WTC11 (cell line): ENCODE data around the gene TLE3. TPM values are rescaled to one million over a fixed set of nuclear protein-coding genes. Genes with fewer than 3 reads are reported as not detected.

Source experiments
- ATAC-seq: fragments of 200-7000 bp; cut with Tn5 transposase; 2 replicates; pipeline ENCODE4 v1.10.0; 2021; ENCODE audit warnings: mild to moderate bottlenecking, moderate library complexity
- Bru-seq: library from RNA; stranded (reverse); fragments of 400-500 nt; gene quantifications from one replicate; lab custom pipeline; 2021; lab: Mats Ljungman, UMichigan
- CTCF ChIA-PET: fragments of 300-600 bp; sonication (Branson Sonifier 250); formaldehyde crosslinking; loops from one replicate; lab custom pipeline; 2021; ENCODE audit warnings: antibody characterized with exemption; lab: Charles Lee
- POLR2A ChIA-PET: fragments of 350-600 bp; sonication (Branson Sonifier 250); formaldehyde crosslinking; loops from one replicate; lab custom pipeline; 2021; ENCODE audit warnings: antibody characterized with exemption; lab: Charles Lee
- DNase-seq: peaks from one replicate; pipeline ENCODE4 v3.0.0; 2021; ENCODE audit warnings: low spot score
- H3K27ac Mint-ChIP-seq: 2 replicates; pipeline ENCODE4 v1.8.0; 2021; ENCODE audit warnings: mixed read lengths
- H3K27me3 Mint-ChIP-seq: 2 replicates; pipeline ENCODE4 v1.8.0; 2021; ENCODE audit warnings: low read depth, mild to moderate bottlenecking, moderate library complexity, mixed read lengths
- H3K36me3 Mint-ChIP-seq: 2 replicates; pipeline ENCODE4 v1.8.0; 2021; ENCODE audit warnings: mixed read lengths
- H3K4me1 Mint-ChIP-seq: 2 replicates; pipeline ENCODE4 v1.8.0; 2022; ENCODE audit warnings: mixed read lengths
- H3K4me3 Mint-ChIP-seq: 2 replicates; pipeline ENCODE4 v1.8.0; 2021; ENCODE audit warnings: mild to moderate bottlenecking, moderate library complexity, mixed read lengths
- H3K9me3 Mint-ChIP-seq: 2 replicates; pipeline ENCODE4 v1.8.0; 2021; ENCODE audit warnings: mixed read lengths
- CREB1 ChIP-seq: sonication (generic); formaldehyde crosslinking; IDR thresholded peaks from 2 replicates; pipeline ENCODE4 v1.8.0; 2023; ENCODE audit warnings: mild to moderate bottlenecking, missing genetic modification reagents
- CREM ChIP-seq: sonication (generic); formaldehyde crosslinking; IDR thresholded peaks from 2 replicates; pipeline ENCODE4 v1.8.1; 2022; ENCODE audit warnings: mild to moderate bottlenecking, missing genetic modification reagents, moderate library complexity
- FOXK1 ChIP-seq: sonication (generic); formaldehyde crosslinking; IDR thresholded peaks from 2 replicates; pipeline ENCODE4 v1.8.0; 2022; ENCODE audit warnings: mild to moderate bottlenecking, moderate library complexity, missing genetic modification reagents
- FOXP1 ChIP-seq: sonication (generic); formaldehyde crosslinking; IDR thresholded peaks from 2 replicates; pipeline ENCODE4 v1.8.0; 2022; ENCODE audit warnings: missing genetic modification reagents, mild to moderate bottlenecking, moderate library complexity, borderline replicate concordance
- GABPB1 ChIP-seq: sonication (generic); formaldehyde crosslinking; IDR thresholded peaks from 2 replicates; pipeline ENCODE4 v1.8.1; 2023; ENCODE audit warnings: mild to moderate bottlenecking, missing genetic modification reagents
- GTF2I ChIP-seq: fragments of 250-450 bp; sonication (Bioruptor Pico); conservative IDR thresholded peaks from 2 replicates; pipeline ENCODE4 v1.4.0; 2021; ENCODE audit warnings: mild to moderate bottlenecking
- MAX ChIP-seq: sonication (generic); formaldehyde crosslinking; IDR thresholded peaks from 2 replicates; pipeline ENCODE4 v1.8.0; 2022; ENCODE audit warnings: mild to moderate bottlenecking, missing genetic modification reagents
- MXD4 ChIP-seq: fragments of 250-450 bp; sonication (Bioruptor Pico); IDR thresholded peaks from 2 replicates; pipeline ENCODE4 v1.8.0; 2021; ENCODE audit warnings: mild to moderate bottlenecking, moderate library complexity, borderline replicate concordance
- NFE2L1 ChIP-seq: sonication (generic); formaldehyde crosslinking; IDR thresholded peaks from 2 replicates; pipeline ENCODE4 v1.8.1; 2023; ENCODE audit warnings: missing genetic modification reagents
- NFYB ChIP-seq: sonication (generic); formaldehyde crosslinking; conservative IDR thresholded peaks from 2 replicates; pipeline ENCODE4 v1.8.0; 2022; ENCODE audit warnings: low read depth, missing genetic modification reagents
- NR2C2 ChIP-seq: sonication (generic); formaldehyde crosslinking; IDR thresholded peaks from 2 replicates; pipeline ENCODE4 v1.8.0; 2022; ENCODE audit warnings: mild to moderate bottlenecking, missing genetic modification reagents
- OVOL2 ChIP-seq: fragments of 250-450 bp; sonication (Bioruptor Pico); IDR thresholded peaks from 2 replicates; pipeline ENCODE4 v1.9.0; 2021; ENCODE audit warnings: mild to moderate bottlenecking, borderline replicate concordance
- SMAD4 ChIP-seq: sonication (generic); formaldehyde crosslinking; IDR thresholded peaks from 2 replicates; pipeline ENCODE4 v1.8.0; 2022; ENCODE audit warnings: mild to moderate bottlenecking, missing genetic modification reagents
- TEAD4 ChIP-seq: sonication (generic); formaldehyde crosslinking; IDR thresholded peaks from 2 replicates; pipeline ENCODE4 v1.8.0; 2022; ENCODE audit warnings: mild to moderate bottlenecking, missing genetic modification reagents
- TP53 ChIP-seq: sonication (generic); formaldehyde crosslinking; IDR thresholded peaks from 2 replicates; pipeline ENCODE4 v1.8.1; 2023; ENCODE audit warnings: mild to moderate bottlenecking, missing genetic modification reagents
- USF1 ChIP-seq: sonication (generic); formaldehyde crosslinking; IDR thresholded peaks from 2 replicates; pipeline ENCODE4 v1.8.0; 2022; ENCODE audit warnings: mild to moderate bottlenecking, missing genetic modification reagents
- USF2 ChIP-seq: sonication (generic); formaldehyde crosslinking; IDR thresholded peaks from 2 replicates; pipeline ENCODE4 v1.8.1; 2023; ENCODE audit warnings: mild to moderate bottlenecking, missing genetic modification reagents, moderate library complexity
- long read RNA-seq, 3 experiments: library from RNA in 1 of 3; library from capped mRNA in 1 of 3; library from polyadenylated mRNA in 1 of 3; unstranded in 2 of 3; stranded (forward) in 1 of 3; transcript quantifications; one replicate each; pipeline ENCODE4 v2.0.0, GENCODE V29; 2021
- total RNA-seq: library from RNA; stranded (reverse); gene quantifications from 3 replicates; pipeline ENCODE4 v1.2.3, GENCODE V29; 2021
- TF ChIP-seq, protein P1 (sequence below): fragments of 250-450 bp; sonication (Bioruptor Pico); IDR thresholded peaks from 2 replicates; pipeline ENCODE4 v1.9.0; 2021; ENCODE audit warnings: mild to moderate bottlenecking
- TF ChIP-seq, protein P2 (sequence below): sonication (generic); formaldehyde crosslinking; IDR thresholded peaks from 2 replicates; pipeline ENCODE4 v1.8.0; 2023; ENCODE audit warnings: mild to moderate bottlenecking, missing genetic modification reagents

The TLE3 gene
- total RNA-seq = 66.8 to 78.7 TPM (median 68.0 TPM) in 3 replicates
- Bru-seq, nascent RNA = percentile 86 among the genes with signal in this experiment
- long read RNA-seq, experiment 1, partial matches to known transcripts = 33 of 120 reads
- long read RNA-seq, experiment 1, other reads (novel, unspliced or antisense) = 87 of 120 reads
- long read RNA-seq, experiment 2, partial matches to known transcripts = 6 of 24 reads
- long read RNA-seq, experiment 2, other reads (novel, unspliced or antisense) = 18 of 24 reads
- long read RNA-seq, experiment 3, partial matches to known transcripts = 3 of 4 reads
- long read RNA-seq, experiment 3, other reads (novel, unspliced or antisense) = 1 of 4 reads

DNA sequence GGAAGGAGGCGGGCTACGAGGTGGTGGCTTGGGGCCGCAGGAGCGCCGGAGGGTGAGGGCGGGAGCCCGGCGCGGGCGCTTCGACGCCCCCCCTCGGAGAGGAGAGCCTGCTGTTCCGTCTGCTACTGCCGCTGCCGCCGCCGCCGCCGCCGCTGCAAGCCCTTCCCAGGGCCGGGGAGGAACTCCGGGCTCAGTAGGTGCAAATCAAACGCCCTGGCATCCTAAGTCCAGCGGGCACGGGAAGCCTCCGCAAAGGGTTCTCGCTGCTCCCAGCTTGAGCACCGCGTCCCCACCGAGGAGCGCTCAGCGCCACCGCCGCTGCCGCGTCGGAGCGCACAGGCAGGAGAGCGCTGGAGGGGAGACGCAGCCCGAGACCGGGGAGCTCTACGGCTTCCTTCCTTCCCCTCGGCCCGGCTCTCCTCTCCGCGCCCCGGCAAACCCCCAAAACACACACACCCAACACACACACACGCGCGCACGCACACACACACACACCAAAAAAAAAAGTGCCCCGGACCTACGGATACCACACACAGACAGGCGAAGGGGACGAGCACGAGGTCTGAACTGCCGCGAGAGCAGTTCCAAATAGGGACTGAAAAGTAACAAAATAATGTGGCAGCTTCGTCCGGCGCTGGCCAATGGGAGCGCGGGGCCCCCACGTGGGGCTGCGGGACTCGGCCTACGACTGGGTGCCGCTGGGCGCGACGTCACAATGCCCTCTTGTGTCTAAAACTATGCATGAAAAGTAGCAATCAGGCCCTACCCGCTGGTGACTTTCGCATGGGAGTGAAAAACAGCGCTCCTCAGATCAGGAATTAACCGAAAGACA is at the start of gene TLE3:
Gene TLE3 (minus strand): TSS at position 597 of the 832 bp plus-strand sequence. CDS start 1,119 bp downstream, outside the sequence.
- Mint-ChIP-seq H3K27ac (peak within 1 kb of the TSS; percentile 99), H3K9me3 (no peaks in the 10 kb centered on the region)
- no peak for TF ChIP-seq NFE2L1 (CRISPR knock-in tag)
- 0 out of 2 replicates have a peak, but pooled peaks have one; percentile 12 for TF ChIP-seq TEAD4
- TF ChIP-seq GABPB1 (CRISPR knock-in tag) = peak; percentile 46; the same call in 1 of the 2 replicates
- TF ChIP-seq NFYB (CRISPR knock-in tag) = peak; percentile 94
- 0 out of 2 replicates have a peak, but pooled peaks have one; percentile 25 for TF ChIP-seq FOXP1 (CRISPR knock-in tag)
- TF ChIP-seq NR2C2 (CRISPR knock-in tag) = no peak
- peak; percentile 28 for TF ChIP-seq FOXK1 (CRISPR knock-in tag)
- no peak for TF ChIP-seq TP53 (CRISPR knock-in tag)
- TF ChIP-seq, protein P1, sequence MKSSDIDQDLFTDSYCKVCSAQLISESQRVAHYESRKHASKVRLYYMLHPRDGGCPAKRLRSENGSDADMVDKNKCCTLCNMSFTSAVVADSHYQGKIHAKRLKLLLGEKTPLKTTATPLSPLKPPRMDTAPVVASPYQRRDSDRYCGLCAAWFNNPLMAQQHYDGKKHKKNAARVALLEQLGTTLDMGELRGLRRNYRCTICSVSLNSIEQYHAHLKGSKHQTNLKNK (CRISPR knock-in tag) = no peak
- no peak for TF ChIP-seq MXD4 (CRISPR knock-in tag)
- no peak for TF ChIP-seq GTF2I (CRISPR knock-in tag)
- TF ChIP-seq OVOL2 (CRISPR knock-in tag) = no peak
- TF ChIP-seq MAX (CRISPR knock-in tag) = peak; percentile 87
- TF ChIP-seq CREB1 (CRISPR knock-in tag) = no peak
- TF ChIP-seq CREM (CRISPR knock-in tag) = peak; percentile 41; the same call in 1 of the 2 replicates
- TF ChIP-seq USF2 = peak; percentile 62
- peak; percentile 28; the same call in 1 of the 2 replicates for TF ChIP-seq USF1 (CRISPR knock-in tag)
- TF ChIP-seq SMAD4 (CRISPR knock-in tag) = no peak
- TF ChIP-seq, protein P2, sequence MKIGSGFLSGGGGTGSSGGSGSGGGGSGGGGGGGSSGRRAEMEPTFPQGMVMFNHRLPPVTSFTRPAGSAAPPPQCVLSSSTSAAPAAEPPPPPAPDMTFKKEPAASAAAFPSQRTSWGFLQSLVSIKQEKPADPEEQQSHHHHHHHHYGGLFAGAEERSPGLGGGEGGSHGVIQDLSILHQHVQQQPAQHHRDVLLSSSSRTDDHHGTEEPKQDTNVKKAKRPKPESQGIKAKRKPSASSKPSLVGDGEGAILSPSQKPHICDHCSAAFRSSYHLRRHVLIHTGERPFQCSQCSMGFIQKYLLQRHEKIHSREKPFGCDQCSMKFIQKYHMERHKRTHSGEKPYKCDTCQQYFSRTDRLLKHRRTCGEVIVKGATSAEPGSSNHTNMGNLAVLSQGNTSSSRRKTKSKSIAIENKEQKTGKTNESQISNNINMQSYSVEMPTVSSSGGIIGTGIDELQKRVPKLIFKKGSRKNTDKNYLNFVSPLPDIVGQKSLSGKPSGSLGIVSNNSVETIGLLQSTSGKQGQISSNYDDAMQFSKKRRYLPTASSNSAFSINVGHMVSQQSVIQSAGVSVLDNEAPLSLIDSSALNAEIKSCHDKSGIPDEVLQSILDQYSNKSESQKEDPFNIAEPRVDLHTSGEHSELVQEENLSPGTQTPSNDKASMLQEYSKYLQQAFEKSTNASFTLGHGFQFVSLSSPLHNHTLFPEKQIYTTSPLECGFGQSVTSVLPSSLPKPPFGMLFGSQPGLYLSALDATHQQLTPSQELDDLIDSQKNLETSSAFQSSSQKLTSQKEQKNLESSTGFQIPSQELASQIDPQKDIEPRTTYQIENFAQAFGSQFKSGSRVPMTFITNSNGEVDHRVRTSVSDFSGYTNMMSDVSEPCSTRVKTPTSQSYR (CRISPR knock-in tag) = 0 out of 2 replicates have a peak, but pooled peaks have one; percentile 24
- TF ChIP-seq, all 79 proteins: peak for 10
- Mint-ChIP-seq H3K4me3 (peak within 1 kb of the TSS; percentile 98), H3K4me1 (peaks cover 43% of the 10 kb centered on the region), H3K27me3 (peaks cover 25% of the 10 kb centered on the region), H3K36me3 (peaks cover 6% of the 10 kb centered on the region)
- ATAC-seq = peak; percentile 36
- CTCF ChIA-PET = interaction anchor here (0.6 to 1.5 kb wide), 6 partner anchors 14 to 257 kb away, joined by 3 to 4 read pairs (median 3); no protein-coding TSS in a partner anchor
- peak; percentile 98 for DNase-seq
- POLR2A ChIA-PET = interaction anchor here (0.6 to 4.6 kb wide), 12 partner anchors 9 to 265 kb away, joined by 3 to 44 read pairs (median 4); no protein-coding TSS in a partner anchor
